OCI-LY7 (cell line): ENCODE results near the gene CD247.

ENCODE experiments used
- EZH2phosphoT487 ChIP-seq: fragments of 200-600 bp; sonication (generic); IDR thresholded peaks from 2 replicates; pipeline ENCODE4 v1.6.1; 2018; ENCODE audit warnings: low read depth, borderline replicate concordance, mild to moderate bottlenecking, mixed run types, antibody characterized with exemption, low read length, moderate library complexity, mixed read lengths
- TF ChIP-seq, protein P1 (sequence below): fragments of 200-600 bp; sonication (generic); conservative IDR thresholded peaks from 2 replicates; pipeline ENCODE4 v1.5.1; 2014; ENCODE audit warnings: mild to moderate bottlenecking, antibody characterized with exemption, low read length, moderate library complexity, mixed read lengths

DNA sequence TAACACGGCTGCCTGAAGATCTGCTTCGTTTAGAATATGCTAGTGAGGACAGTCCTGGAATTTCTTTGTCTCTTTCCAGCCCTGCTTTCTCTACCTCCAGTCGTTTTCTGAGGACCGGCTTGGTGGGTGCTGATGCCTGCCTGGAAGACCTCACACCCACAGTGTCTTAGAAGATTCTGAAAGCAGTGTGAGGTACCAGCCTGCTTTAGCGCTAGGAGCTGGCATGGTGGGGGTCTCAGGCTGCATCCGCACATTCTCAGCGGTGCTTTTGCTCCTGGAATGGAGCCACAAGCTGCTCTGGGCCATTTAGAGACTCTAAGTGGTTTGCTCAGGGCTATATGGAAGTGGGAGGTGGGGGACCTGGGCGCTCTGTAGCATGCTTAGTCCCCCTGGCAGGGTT, 61.4 kb downstream of the CD247 start:
- TF ChIP-seq, protein P1, sequence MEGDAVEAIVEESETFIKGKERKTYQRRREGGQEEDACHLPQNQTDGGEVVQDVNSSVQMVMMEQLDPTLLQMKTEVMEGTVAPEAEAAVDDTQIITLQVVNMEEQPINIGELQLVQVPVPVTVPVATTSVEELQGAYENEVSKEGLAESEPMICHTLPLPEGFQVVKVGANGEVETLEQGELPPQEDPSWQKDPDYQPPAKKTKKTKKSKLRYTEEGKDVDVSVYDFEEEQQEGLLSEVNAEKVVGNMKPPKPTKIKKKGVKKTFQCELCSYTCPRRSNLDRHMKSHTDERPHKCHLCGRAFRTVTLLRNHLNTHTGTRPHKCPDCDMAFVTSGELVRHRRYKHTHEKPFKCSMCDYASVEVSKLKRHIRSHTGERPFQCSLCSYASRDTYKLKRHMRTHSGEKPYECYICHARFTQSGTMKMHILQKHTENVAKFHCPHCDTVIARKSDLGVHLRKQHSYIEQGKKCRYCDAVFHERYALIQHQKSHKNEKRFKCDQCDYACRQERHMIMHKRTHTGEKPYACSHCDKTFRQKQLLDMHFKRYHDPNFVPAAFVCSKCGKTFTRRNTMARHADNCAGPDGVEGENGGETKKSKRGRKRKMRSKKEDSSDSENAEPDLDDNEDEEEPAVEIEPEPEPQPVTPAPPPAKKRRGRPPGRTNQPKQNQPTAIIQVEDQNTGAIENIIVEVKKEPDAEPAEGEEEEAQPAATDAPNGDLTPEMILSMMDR = no peak
- TF ChIP-seq EZH2phosphoT487 = no peak
